Measurements from ENCODE around the gene MRPS9.

Gene MRPS9

DNA sequence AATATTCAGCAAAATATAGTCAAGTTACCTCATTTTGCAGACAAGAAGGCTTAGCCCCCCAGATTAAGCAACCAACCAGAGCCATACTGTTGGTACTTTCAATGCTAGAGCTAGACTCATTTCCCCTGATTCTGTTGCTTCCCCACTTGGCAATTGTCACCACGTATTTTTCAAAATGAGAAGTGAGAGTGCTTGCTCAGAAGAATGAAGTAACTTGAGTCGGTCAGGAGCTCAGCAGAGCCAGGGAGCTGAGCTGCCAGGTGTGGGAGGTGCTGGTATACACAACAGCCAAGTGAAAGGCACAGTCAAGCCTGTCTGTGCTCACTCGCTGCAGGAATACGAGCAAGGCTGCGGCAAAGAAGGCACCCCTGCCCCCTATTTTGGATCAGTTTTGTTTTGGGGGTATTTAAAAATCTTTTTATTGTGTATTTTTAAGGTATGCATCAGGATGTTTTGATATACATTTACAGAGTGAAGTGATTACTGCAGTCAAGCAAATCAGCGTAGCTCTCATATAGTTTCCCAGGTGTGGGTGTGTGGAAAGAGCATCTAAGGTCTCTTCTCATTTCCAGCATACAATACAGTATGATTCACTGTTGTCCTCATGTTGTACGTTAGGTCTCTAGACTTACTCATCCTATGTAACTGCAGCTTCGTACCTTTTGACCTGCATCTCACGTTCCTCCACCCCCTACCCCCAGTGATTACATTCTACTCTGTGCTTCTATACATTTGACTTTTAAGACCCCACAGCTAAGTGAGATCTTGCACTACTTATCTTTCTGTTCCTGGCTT is 62.4 kb downstream of the MRPS9 start:
- H3K4me3 ChIP-seq (ENCODE audit: low read depth, low read length, poor library complexity, severe bottlenecking), result no peak overlapping the region
- no peaks in the 10 kb centered on the region for H3K9me2 ChIP-seq (ENCODE audit: low read depth, low read length)
- peaks cover 45% of the 10 kb centered on the region; the same call in 1 of the 2 replicates for H3K36me3 ChIP-seq (ENCODE audit: insufficient read depth, low read length)
- no peaks in the 10 kb centered on the region for H3F3A ChIP-seq (ENCODE audit: insufficient read depth, low read length)
- no peak overlapping the region for H2AFZ ChIP-seq (ENCODE audit: low read length)
- H3K27ac ChIP-seq (ENCODE audit: low read depth, low read length, poor library complexity, severe bottlenecking), result no peak overlapping the region
- H3K4me1 ChIP-seq (ENCODE audit: insufficient read depth, low read length, severe bottlenecking), result no peaks in the 10 kb centered on the region
- no peak overlapping the region for H3K9ac ChIP-seq (ENCODE audit: low read length)
- H3K4me2 ChIP-seq (ENCODE audit: low read length), result no peak overlapping the region
- H3K9me3 ChIP-seq (ENCODE audit: low read length), result no peaks in the 10 kb centered on the region
- TF ChIP-seq CTCF (IDR thresholded peaks at IDR 0.05; ENCODE audit: low read length) (no peak), EZH2 (IDR thresholded peaks at IDR 0.05; ENCODE audit: borderline replicate concordance, low read length) (no peak)
- H4K20me1 ChIP-seq (ENCODE audit: insufficient read depth, low read length), result no peaks in the 10 kb centered on the region
- no peaks in the 10 kb centered on the region for H3K79me2 ChIP-seq (ENCODE audit: insufficient read depth, low read length)
- H3K27me3 ChIP-seq (ENCODE audit: insufficient read depth, low read length), result no peaks in the 10 kb centered on the region

- H4K20me1 ChIP-seq (ENCODE audit: insufficient read depth, low read length), result no peaks in the 10 kb centered on the region
- H3K27ac ChIP-seq (ENCODE audit: low read depth, low read length, poor library complexity, severe bottlenecking), result no peak overlapping the region
- no peak overlapping the region for H2AFZ ChIP-seq (ENCODE audit: low read length)
- H3K79me2 ChIP-seq (ENCODE audit: insufficient read depth, low read length), result no peaks in the 10 kb centered on the region
- no peak overlapping the region for H3K4me2 ChIP-seq (ENCODE audit: low read length)
- H3K9ac ChIP-seq (ENCODE audit: low read length), result no peak overlapping the region
- H3K27me3 ChIP-seq (ENCODE audit: insufficient read depth, low read length), result no peaks in the 10 kb centered on the region
- H3K4me1 ChIP-seq (ENCODE audit: insufficient read depth, low read length, severe bottlenecking), result no peaks in the 10 kb centered on the region
- H3F3A ChIP-seq (ENCODE audit: insufficient read depth, low read length), result no peaks in the 10 kb centered on the region
- peaks cover 37% of the 10 kb centered on the region; the same call in 1 of the 2 replicates for H3K36me3 ChIP-seq (ENCODE audit: insufficient read depth, low read length)
- H3K4me3 ChIP-seq (ENCODE audit: low read depth, low read length, poor library complexity, severe bottlenecking), result no peak overlapping the region
- no peaks in the 10 kb centered on the region for H3K9me2 ChIP-seq (ENCODE audit: low read depth, low read length)
- no peak for TF ChIP-seq CTCF (IDR thresholded peaks at IDR 0.05; ENCODE audit: low read length)
- no peak for TF ChIP-seq EZH2 (IDR thresholded peaks at IDR 0.05; ENCODE audit: borderline replicate concordance, low read length)
- H3K9me3 ChIP-seq (ENCODE audit: low read length), result no peaks in the 10 kb centered on the region
Measured at GRCh38 chr2:105102001-105102400, 64.1 kb downstream of the MRPS9 start.

GRCh38 chr2:105102963-105103421 is 65.1 kb downstream of the MRPS9 start:
- Histone ChIP-seq H3K4me3 (ENCODE audit: low read depth, low read length, poor library complexity, severe bottlenecking) (no peak overlapping the region), H3K27me3 (ENCODE audit: insufficient read depth, low read length) (no peaks in the 10 kb centered on the region), H3K9me2 (ENCODE audit: low read depth, low read length) (no peaks in the 10 kb centered on the region), H3K79me2 (ENCODE audit: insufficient read depth, low read length) (no peaks in the 10 kb centered on the region), H3K9me3 (ENCODE audit: low read length) (no peaks in the 10 kb centered on the region), H3K27ac (ENCODE audit: low read depth, low read length, poor library complexity, severe bottlenecking) (no peak overlapping the region), H4K20me1 (ENCODE audit: insufficient read depth, low read length) (no peaks in the 10 kb centered on the region), H3K9ac (ENCODE audit: low read length) (no peak overlapping the region), H3K36me3 (ENCODE audit: insufficient read depth, low read length) (peaks cover 27% of the 10 kb centered on the region; the same call in 1 of the 2 replicates), H3F3A (ENCODE audit: insufficient read depth, low read length) (no peaks in the 10 kb centered on the region), H3K4me1 (ENCODE audit: insufficient read depth, low read length, severe bottlenecking) (no peaks in the 10 kb centered on the region), H2AFZ (ENCODE audit: low read length) (no peak overlapping the region), H3K4me2 (ENCODE audit: low read length) (no peak overlapping the region)
- TF ChIP-seq CTCF (IDR thresholded peaks at IDR 0.05; ENCODE audit: low read length), result no peak
- no peak for TF ChIP-seq EZH2 (IDR thresholded peaks at IDR 0.05; ENCODE audit: borderline replicate concordance, low read length)

All from OCI-LY1 (cell line).